ENCODE measurements around the gene TMEM179.

DNA sequence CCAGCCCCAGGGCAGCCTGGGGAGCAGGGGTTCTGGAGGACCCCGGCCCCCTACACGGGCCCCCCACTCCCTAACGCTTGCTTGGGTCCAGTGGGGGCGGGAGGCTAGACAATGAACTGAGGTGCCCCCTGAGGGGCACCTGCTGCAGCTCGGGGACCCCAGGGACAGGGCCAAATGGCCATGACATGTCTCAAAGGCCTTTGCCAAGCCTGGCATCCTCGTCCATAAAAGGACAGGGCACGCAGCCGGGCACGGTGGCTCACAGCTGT, 36.7 kb downstream of the TMEM179 start:
- TF ChIP-seq EZH2 (IDR thresholded peaks at IDR 0.05; ENCODE audit: insufficient read depth, poor library complexity, severe bottlenecking): no peak
- no peak for TF ChIP-seq EZH2phosphoT487 (IDR thresholded peaks at IDR 0.05; ENCODE audit: insufficient read depth, low read depth)

All from GM23248 (cell line).